Erythroblast (primary cell): ENCODE results near the gene RAD51B.

Experiments used
- GATA1 ChIP-seq: IDR thresholded peaks from 2 replicates; pipeline ENCODE4 v1.6.1; 2011; ENCODE audit warnings: low read depth, mild to moderate bottlenecking, control low read depth, low read length, moderate library complexity
- POLR2A ChIP-seq: IDR thresholded peaks from 2 replicates; pipeline ENCODE4 v1.6.1; 2011; ENCODE audit warnings: mild to moderate bottlenecking, low read length

DNA sequence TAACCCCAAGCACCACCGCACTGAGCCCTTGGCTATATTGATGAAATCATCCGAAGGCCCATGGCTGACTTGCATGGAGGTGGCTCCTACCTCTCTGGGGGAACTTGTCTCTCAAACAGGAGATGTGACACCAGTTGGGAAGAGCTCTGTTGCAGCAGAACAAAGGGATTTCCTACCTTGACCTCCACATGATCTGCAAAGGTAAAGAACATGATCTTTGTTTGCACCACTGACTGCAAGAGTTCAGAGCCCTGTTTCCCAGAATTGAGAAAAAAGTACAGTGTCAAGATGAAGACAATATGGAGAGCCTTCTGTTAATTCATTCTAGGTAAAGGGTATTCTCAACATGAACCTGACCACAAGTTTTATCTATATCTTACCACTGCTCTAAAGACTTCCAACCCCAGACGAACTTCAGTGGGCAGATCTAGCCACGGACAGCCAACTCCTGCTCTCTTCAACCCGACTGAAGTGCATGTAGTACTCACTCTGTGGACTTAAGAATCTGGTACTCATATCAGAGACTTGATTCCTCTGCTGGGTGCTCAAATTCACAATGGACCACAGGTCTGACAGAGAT lies 35.2 kb upstream of the RAD51B start:
- TF ChIP-seq POLR2A: no peak
- no peak for TF ChIP-seq GATA1
